Natural killer cell (primary cell): ENCODE measurements around the gene DPP7. TPM values are rescaled to one million over a fixed set of nuclear protein-coding genes. Genes with fewer than 3 reads are reported as not detected.

ENCODE experiments used
- ATAC-seq, 3 donors: fragments of 150-1000 bp in 2 of 3; fragments of 200-7000 bp in 1 of 3; cut with Tn5 transposase; 1 replicate in 1 of 3; 2 replicates in 2 of 3; pipeline ENCODE4 v1.10.0; 2021; ENCODE audit warnings: mild to moderate bottlenecking in 2 of 3, moderate library complexity in 2 of 3
- DNase-seq, 2 donors: peaks; one replicate each; pipeline versions ENCODE4 v3.0.0 to v3.0.0-alpha.2; 2013 to 2021; ENCODE audit warnings: mixed read lengths in 1 of 2
- H3K27ac ChIP-seq: one replicate; pipeline ENCODE4 v1.5.1; 2013; ENCODE audit warnings: mild to moderate bottlenecking, low read length
- H3K27me3 ChIP-seq: one replicate; pipeline ENCODE4 v1.6.1; 2013; ENCODE audit warnings: low read length; ENCODE audit not compliant: control insufficient read depth, insufficient read depth
- H3K36me3 ChIP-seq: one replicate; pipeline ENCODE4 v1.6.1; 2013; ENCODE audit warnings: low read length; ENCODE audit not compliant: control insufficient read depth, insufficient read depth
- H3K4me1 ChIP-seq: one replicate; pipeline ENCODE4 v1.6.1; 2013; ENCODE audit warnings: low read length; ENCODE audit not compliant: control insufficient read depth, insufficient read depth
- H3K4me3 ChIP-seq: one replicate; pipeline ENCODE4 v1.5.1; 2013; ENCODE audit warnings: low read length
- H3K9me3 ChIP-seq: one replicate; pipeline ENCODE4 v1.6.1; 2013; ENCODE audit warnings: low read length; ENCODE audit not compliant: control insufficient read depth, insufficient read depth
- H3K27ac Mint-ChIP-seq, 2 donors: one replicate each; pipeline ENCODE4 v1.8.0; 2022; ENCODE audit warnings: mild to moderate bottlenecking in 2 of 2, mixed read lengths in 2 of 2, moderate library complexity in 1 of 2
- H3K27me3 Mint-ChIP-seq, 2 donors: one replicate each; pipeline ENCODE4 v1.8.0; 2022; ENCODE audit warnings: low read depth in 2 of 2, mixed read lengths in 2 of 2
- H3K36me3 Mint-ChIP-seq: one replicate; pipeline ENCODE4 v1.8.0; 2022; ENCODE audit warnings: mixed read lengths
- H3K4me1 Mint-ChIP-seq, 2 donors: one replicate each; pipeline ENCODE4 v1.8.0; 2022; ENCODE audit warnings: mixed read lengths in 2 of 2
- H3K4me3 Mint-ChIP-seq: one replicate; pipeline ENCODE4 v1.8.0; 2022; ENCODE audit warnings: mild to moderate bottlenecking, moderate library complexity, mixed read lengths
- H3K9me3 Mint-ChIP-seq, 2 donors: one replicate each; pipeline ENCODE4 v1.8.0; 2022; ENCODE audit warnings: mixed read lengths in 2 of 2
- CTCF ChIP-seq: fragments of 200-600 bp; IDR thresholded peaks from one replicate; pipeline ENCODE4 v1.8.0; 2022; ENCODE audit warnings: antibody characterized with exemption
- WGBS: methylation state at CpG from one replicate; pipeline ENCODE4 v1.1.7; 2013; ENCODE audit warnings: missing lambda C conversion rate; ENCODE audit not compliant: insufficient coverage; 5-methylcytosine and 5-hydroxymethylcytosine counted together
- intact Hi-C: fragments of 100-400 bp; cut with micrococcal nuclease; formaldehyde crosslinking; loops from one replicate; pipeline ENCODE4 v1.14.2; 2022
- total RNA-seq, 4 donors: library from RNA; stranded (reverse); fragments of 120-200 nt in 1 of 4; gene quantifications; one replicate each; pipeline versions ENCODE4 v1.2.3 to v1.2.4, GENCODE V29; 2013 to 2022

The DPP7 gene
- total RNA-seq, 3 donors from 2014 or later (not counting 1 experiment from before 2014, with no cell fraction given), result 233 to 264 (median 251) TPM

- H3K9me3 ChIP-seq, result no peaks in the 10 kb centered on the region
- Mint-ChIP-seq H3K27me3 (no peaks in the 10 kb centered on the region), H3K4me1 (no peaks in the 10 kb centered on the region), H3K4me3 (no peak overlapping the region), H3K36me3 (no peaks in the 10 kb centered on the region), H3K27ac (no peak overlapping the region), H3K9me3 (no peaks in the 10 kb centered on the region)
- H3K4me1 ChIP-seq, result no peaks in the 10 kb centered on the region
- no peak overlapping the region for H3K4me3 ChIP-seq
- WGBS, result 97% methylated on average over 31 of the region's 31 CpGs
- no peak overlapping the region for H3K27ac ChIP-seq
- intact Hi-C loops, result no loop called here
- peaks cover 82% of the 10 kb centered on the region for H3K36me3 ChIP-seq
- no peak for TF ChIP-seq CTCF
- DNase-seq, result no peak
- no peaks in the 10 kb centered on the region for H3K27me3 ChIP-seq
- ATAC-seq, result no peak
Observed at GRCh38 chr9:137105814-137106661, 8.5 kb downstream of the DPP7 start.

GRCh38 chr9:137103206-137103999 is 11.1 kb downstream of the DPP7 start:
- H3K36me3 ChIP-seq, result peaks cover 78% of the 10 kb centered on the region
- intact Hi-C loops, result no loop called here
- WGBS, result 94% methylated on average over 37 of the region's 37 CpGs
- Mint-ChIP-seq H3K4me1 (no peaks in the 10 kb centered on the region), H3K27me3 (no peaks in the 10 kb centered on the region), H3K36me3 (no peaks in the 10 kb centered on the region), H3K9me3 (no peaks in the 10 kb centered on the region), H3K27ac (no peak overlapping the region), H3K4me3 (no peak overlapping the region)
- H3K4me1 ChIP-seq, result no peaks in the 10 kb centered on the region
- H3K9me3 ChIP-seq, result no peaks in the 10 kb centered on the region
- H3K27ac ChIP-seq, result no peak overlapping the region
- DNase-seq (no peak), ATAC-seq (no peak)
- no peak for TF ChIP-seq CTCF
- H3K27me3 ChIP-seq, result no peaks in the 10 kb centered on the region
- H3K4me3 ChIP-seq, result no peak overlapping the region

- DNase-seq (no peak), ATAC-seq (no peak)
- intact Hi-C loops, result no loop called here
- Histone ChIP-seq H3K27me3 (no peaks in the 10 kb centered on the region), H3K4me3 (no peak overlapping the region), H3K27ac (no peak overlapping the region), H3K9me3 (no peaks in the 10 kb centered on the region), H3K36me3 (peaks cover 65% of the 10 kb centered on the region), H3K4me1 (peaks cover 24% of the 10 kb centered on the region)
- Mint-ChIP-seq H3K36me3 (no peaks in the 10 kb centered on the region), H3K9me3 (no peaks in the 10 kb centered on the region), H3K27ac (no peak overlapping the region), H3K4me1 (peaks cover 9 to 14% of the 10 kb centered on the region in 2 donors), H3K27me3 (no peaks in the 10 kb centered on the region), H3K4me3 (no peak overlapping the region)
- no peak for TF ChIP-seq CTCF
- 96% methylated on average over 14 of the region's 14 CpGs for WGBS
Observed at GRCh38 chr9:137099231-137099630, 15.3 kb downstream of the DPP7 start.
